HG03521 (cell line): Measurements from ENCODE around the gene TRIM24.

Experiments
- ATAC-seq: cut with Tn5 transposase; IDR thresholded peaks from one replicate; pipeline ENCODE4 v1.9.1; 2021; ENCODE audit warnings: mild to moderate bottlenecking, moderate library complexity; ENCODE audit not compliant: unreplicated experiment

TRIM24 gene

GRCh38 chr7:138568655-138569054 is 108.6 kb downstream of the TRIM24 start:
- ATAC-seq, result no peak

DNA sequence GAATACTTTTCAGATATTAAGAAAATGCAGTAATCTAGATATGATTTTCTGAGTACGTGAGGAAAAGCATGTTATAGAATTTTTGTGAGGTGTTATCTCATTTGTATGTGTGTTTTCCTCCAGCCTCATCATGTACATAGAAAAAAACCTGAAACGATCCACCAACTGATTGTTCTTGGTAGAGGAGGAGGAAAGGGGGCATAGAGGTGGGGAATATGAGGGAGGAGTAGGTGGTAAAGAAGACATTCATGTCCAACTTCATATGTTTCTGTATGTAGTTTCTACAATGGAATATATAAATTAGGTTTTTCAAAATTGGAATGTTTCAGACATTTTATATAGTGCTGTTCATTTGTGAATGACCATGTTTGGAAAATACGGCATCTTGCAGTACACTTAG is 109.4 kb downstream of the TRIM24 start:
- ATAC-seq, result no peak

GRCh38 chr7:138570715-138571114 is 110.7 kb downstream of the TRIM24 start:
- no peak for ATAC-seq

- no peak for ATAC-seq
Observed at GRCh38 chr7:138573741-138574140, 113.7 kb downstream of the TRIM24 start.

- no peak for ATAC-seq
Observed at GRCh38 chr7:138575897-138576428, 115.9 kb downstream of the TRIM24 start.

DNA sequence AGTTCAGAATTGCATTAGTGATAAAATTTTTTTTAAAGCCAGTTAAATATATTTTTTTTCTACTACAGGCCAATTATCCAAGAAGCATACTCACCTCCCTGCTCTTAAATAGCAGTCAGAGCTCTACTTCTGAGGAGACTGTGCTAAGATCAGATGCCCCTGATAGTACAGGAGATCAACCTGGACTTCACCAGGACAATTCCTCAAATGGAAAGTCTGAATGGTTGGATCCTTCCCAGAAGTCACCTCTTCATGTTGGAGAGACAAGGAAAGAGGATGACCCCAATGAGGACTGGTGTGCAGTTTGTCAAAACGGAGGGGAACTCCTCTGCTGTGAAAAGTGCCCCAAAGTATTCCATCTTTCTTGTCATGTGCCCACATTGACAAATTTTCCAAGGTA is 119.1 kb downstream of the TRIM24 start:
- ATAC-seq, result no peak

DNA sequence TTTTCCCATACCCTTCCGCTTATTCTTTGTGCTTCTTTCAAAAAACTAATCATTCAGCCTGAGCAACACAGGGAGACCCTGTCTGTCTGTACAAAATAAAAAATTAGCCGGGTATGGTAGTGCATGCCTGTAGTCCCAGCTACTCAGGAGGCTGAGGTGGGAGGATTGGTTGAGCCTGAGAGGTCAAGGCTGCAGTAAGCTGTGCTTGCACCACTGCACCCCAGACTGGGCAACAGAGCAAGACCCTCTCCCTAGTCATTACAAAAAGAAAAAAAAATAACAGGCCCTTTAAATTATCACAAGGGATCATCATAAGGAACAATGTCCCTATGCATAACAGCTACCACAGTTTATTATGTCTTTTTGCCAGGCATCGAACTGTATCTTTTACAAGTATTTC is 119.6 kb downstream of the TRIM24 start:
- no peak for ATAC-seq

DNA sequence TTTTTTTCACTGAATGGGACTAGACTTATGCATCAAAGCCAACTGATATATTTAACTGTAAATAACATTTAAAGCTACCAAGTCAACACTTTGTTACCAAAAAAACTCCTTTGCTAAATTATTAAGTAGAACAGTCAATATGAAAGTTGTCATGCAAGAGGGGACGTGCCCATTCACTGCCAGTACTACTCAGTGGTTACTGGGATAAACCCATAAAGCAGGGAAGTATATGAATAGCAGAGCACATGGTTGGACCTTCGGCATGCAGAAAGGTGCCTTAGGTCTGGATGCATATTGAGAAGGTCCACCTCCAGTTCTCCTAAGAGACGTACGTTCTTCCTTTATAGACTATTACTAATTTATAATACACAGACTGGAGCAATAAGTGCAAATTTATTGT is 121.0 kb downstream of the TRIM24 start:
- ATAC-seq, result no peak

DNA sequence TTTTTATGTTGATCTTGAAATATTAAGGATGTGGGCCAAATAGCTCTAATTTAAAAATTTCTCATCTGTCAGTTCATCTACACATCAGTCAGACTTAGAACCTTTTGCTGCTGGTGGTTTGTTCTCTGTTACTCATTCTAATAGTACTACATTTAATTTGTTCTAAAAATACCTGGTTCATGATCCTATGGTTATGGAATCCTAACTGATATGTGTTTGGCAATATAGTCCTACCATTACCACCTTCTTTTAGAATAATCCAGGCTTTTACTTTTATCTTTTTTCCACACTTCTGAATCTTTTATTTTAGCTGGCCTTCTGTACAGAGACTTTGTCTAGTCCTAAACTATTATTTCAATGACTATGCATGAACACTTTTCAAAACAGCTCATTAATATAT is 124.2 kb downstream of the TRIM24 start:
- no peak for ATAC-seq

DNA sequence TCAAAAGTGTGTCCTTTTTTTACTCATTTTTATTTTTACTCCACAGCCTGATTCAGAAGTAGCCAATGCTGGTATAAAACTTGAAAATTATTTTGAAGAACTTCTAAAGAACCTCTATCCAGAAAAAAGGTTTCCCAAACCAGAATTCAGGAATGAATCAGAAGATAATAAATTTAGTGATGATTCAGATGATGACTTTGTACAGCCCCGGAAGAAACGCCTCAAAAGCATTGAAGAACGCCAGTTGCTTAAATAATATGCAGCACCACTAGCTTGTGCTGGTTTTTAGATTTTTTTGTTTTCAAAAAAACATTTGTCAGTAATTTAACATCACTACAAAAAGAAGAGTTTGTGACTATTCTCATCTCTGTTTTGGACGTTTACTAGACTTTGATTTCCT is 124.6 kb downstream of the TRIM24 start:
- no peak for ATAC-seq

DNA sequence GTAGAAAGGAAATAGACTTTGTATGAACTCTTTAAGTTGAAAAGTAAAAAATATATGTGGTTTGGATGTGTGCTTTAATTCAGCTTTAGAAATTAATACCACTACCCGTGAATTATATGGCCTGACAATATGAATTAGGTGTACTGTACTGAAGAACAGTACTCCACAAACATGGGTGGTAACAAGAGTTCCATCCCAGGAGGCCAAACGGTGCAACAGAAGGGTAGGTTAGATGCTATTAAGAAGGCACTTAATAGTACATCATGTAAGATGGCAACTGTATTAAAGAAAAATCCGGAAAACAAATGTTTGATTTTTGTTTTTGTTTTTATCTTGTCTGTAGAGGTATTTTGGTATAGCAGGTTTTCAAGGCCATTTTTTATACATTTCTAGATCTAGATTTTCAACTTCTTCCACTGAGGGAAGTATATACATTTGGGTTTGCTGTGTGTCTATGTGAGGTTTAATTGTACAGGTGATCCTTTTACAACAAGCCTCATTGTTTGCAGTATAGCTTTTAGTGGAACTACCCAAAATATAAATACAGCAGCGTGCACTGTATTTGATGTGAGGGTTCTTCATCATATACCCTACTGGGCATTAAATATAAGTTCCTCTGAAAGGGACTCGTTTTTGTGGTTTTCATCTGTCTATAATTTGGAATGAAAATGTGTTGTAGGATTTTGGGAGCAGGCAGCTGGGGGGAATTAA is 125.4 kb downstream of the TRIM24 start:
- ATAC-seq, result no peak

DNA sequence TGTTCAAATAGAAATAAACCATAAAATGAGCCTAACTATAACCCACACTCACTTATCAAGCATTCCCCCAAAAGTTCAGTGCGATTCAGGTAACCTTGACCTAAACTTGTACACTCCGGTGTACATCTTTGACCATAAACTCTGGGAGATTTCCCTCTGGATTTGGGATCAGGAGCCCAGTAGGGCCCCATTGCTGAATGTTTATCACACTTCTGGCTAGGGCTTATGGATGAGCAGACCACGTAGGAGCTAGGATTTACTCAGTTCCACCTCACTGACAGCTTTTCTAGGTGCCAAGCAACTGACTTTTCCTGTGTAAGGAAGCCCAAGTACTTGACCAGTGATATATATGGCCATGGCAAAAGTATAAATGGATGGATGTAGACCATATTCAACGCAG is 127.4 kb downstream of the TRIM24 start:
- ATAC-seq, result no peak

DNA sequence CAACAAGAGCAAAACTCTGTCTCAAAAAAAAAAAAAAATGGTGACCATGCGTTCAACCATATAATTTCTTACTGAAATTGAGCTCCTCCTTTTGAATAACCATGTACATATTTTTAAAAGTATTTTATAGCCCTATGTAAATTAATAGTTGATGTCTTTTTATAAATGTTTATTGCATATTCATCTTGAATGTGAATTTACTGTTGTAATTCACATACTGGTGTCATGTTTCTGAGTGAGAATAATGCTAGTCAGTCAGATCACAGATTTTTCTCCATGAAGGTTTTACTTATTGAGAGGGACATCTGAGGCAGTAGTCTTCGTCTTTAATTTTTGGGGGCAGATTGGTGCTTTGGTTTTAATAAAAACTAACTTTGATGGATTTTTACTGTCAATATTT is 128.9 kb downstream of the TRIM24 start:
- ATAC-seq, result no peak

- ATAC-seq, result no peak
Observed at GRCh38 chr7:138590154-138590553, 130.1 kb downstream of the TRIM24 start.

- ATAC-seq, result no peak
Observed at GRCh38 chr7:138595454-138595853, 135.4 kb downstream of the TRIM24 start.

DNA sequence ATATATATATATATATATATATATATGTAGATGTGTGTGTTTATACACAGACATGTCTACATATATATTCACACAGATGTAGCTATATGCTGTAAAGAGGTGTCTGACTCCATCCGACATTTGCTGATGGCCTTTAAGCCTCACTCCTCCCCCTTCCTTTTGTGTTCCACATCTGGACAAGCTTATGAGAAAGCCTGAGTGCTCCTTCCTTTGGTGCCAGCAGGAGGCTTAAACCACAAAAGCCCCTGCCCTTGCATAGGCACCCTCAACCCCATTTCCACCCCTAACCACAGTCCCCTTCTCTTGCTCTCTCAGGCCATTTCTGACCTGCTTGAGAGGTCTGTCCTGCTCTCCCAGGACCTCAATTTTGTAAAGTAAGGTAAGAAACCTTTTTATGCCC is 142.4 kb downstream of the TRIM24 start:
- no peak for ATAC-seq

DNA sequence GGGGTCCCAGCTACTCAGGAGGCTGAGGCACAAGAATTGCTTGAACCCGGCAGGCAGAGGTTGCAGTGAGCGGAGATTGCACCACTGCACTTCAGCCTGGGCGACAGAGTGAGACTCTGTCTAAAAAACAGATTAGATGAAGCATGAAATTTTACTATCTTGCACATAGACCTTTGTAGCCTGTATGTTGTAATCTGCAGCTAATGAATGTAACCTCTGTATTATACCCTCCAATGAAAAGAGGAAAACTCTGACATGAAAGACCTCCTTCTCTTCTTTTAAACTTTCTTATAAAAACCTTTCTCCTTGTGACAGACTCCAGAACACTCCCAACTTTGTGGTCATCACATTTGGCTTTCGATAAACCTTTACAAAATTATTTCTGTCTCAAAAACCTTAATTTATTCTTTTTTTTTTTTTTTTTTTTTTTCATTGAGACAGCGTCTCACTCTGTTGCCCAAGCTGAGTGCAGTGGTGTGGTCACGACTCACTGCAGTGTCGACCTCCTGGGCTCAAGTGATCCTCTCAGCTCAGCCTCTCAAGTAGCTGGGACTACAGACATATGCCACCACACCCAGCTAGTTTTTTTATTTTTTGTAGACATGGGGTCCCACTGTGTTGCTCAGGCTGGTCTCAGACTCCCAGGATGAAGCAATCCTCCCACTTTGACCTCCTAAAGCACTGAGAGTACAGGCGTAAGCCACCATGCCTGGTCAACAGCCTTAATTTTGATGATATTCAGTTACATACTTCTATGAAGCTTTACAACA is 143.7 kb downstream of the TRIM24 start:
- no peak for ATAC-seq

GRCh38 chr7:138606236-138606635 is 146.2 kb downstream of the TRIM24 start:
- no peak for ATAC-seq

DNA sequence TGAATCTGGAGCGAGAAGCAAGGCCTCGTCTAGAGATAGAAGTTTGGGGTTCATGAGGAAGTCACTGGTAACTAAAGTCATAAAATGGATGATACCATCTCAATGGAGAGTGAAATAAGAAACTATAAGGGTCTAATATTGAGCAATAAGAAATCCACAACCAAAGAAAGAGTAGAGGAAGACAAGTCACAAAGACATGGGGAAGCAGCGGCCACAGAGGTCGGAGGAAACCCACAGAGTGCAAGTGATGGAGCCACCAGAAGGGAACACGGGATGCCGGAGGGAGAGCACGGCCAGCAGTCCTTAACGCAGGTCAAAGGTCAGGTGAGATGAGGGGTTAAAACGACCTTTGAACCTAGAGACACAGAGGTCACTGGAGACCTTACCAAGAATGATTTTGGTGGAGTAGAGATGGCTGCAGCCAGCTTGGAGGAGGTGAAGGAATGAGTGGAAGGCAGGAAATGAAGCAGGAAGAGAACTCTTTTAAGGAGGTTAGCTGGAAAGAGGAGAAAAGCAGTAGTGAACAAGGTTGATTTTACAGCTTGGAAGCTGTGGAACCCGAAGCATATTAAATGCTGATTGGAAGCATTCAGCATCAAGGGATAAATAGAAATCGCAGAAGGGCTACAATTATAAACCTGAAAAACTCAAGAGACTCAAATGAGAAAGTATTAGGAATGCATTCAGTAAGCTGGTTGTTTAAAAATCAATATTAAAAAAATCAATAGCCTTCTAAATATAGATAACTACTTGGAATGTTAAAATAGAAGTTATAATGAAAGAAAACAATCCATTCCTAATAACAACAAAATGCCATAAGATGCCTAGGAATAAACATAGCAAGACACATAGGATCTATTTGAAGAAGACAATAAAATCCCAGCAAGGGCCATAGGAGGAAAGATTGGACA is 147.4 kb downstream of the TRIM24 start:
- ATAC-seq, result no peak

DNA sequence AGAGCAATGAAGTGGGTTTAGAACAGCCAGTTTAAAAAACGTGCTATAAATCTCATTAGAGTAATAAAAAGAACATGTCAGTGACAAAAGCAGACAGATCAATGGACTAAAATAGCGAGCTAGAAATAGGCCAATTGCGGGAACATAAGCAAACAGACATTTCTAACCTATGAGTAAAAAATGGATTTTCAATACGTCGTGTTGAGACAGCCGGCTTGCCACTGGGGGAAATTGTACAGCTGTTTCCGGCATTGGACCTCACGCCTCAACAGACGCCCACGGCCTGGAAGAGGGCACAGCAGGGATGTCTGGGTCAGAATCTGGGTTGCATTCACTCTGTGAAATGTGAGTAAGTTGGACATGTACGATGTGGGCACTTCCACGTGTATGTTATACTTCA is 148.2 kb downstream of the TRIM24 start:
- ATAC-seq, result no peak

GRCh38 chr7:138610671-138611170 is 150.7 kb downstream of the TRIM24 start:
- no peak for ATAC-seq
